HT1080 (cell line): ENCODE data around the gene FYN. TPM values are rescaled to one million over a fixed set of nuclear protein-coding genes. Genes with fewer than 3 reads are reported as not detected.
"Not testable (repeated sequence)": the region's sequence is repeated elsewhere in the genome, so short reads cannot be mapped to it uniquely, and the experiment has no call there.

ENCODE experiments used
- DNase-seq: peaks from one replicate; pipeline ENCODE4 v3.0.0-alpha.2; 2015; ENCODE audit warnings: low read depth
- polyA plus RNA-seq, 2 experiments: library from polyadenylated mRNA; depleted of rRNA; stranded (reverse); fragments of >200 nt; gene quantifications; 2 replicates each; pipeline ENCODE4 v1.2.3, GENCODE V29; 2015
- total RNA-seq: library from RNA; depleted of rRNA; stranded (reverse); fragments of >200 nt; shearing (Covaris generic); gene quantifications from 2 replicates; pipeline ENCODE4 v1.2.3, GENCODE V29; 2014; rRNA removed

FYN gene
- total RNA-seq, result 50.2 and 54.8 TPM in 2 replicates
- polyA plus RNA-seq (2015; cell fraction: cytosol; rRNA removed), result 76.1 and 85.4 TPM in 2 replicates
- polyA plus RNA-seq (2015; cell fraction: nucleus; rRNA removed), result 88.9 and 93.9 TPM in 2 replicates

- peak; percentile 95 for DNase-seq
Observed at GRCh38 chr6:111873178-111874024, at the start of gene FYN. Gene FYN, minus strand, starts transcription at chr6:111873452. Its CDS starts 153,401 bp downstream, at chr6:111720051.

- peak; percentile 20 for DNase-seq
Observed at GRCh38 chr6:111922454-111923297, 49.4 kb upstream of the FYN start.

GRCh38 chr6:111921103-111921502, 47.9 kb upstream of the FYN start:
- DNase-seq, result no peak

GRCh38 chr6:111920578-111920977, 47.3 kb upstream of the FYN start:
- DNase-seq, result no peak

DNA sequence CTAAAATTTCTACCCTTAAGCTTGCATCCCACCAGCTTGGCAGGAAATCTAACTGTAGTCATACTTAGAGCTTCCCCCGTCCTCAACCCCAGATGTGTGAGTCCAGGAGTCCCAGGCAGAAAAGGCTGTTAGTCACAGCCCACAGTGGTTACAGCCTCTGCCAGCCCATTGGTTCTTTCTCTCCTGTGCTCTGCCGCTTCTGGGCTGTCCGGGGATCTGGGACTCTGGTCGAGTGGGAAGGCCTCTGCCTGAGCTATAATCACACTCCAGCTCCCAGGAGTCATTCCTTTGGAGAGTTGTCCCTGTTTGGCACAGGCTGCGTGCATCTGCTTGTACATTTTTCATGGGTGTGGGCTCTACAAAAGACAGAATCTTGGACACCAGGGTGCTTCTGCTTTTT, 45.6 kb upstream of the FYN start:
- peak; percentile 88 for DNase-seq

- no peak for DNase-seq
Observed at GRCh38 chr6:111916747-111917146, 43.5 kb upstream of the FYN start.

DNA sequence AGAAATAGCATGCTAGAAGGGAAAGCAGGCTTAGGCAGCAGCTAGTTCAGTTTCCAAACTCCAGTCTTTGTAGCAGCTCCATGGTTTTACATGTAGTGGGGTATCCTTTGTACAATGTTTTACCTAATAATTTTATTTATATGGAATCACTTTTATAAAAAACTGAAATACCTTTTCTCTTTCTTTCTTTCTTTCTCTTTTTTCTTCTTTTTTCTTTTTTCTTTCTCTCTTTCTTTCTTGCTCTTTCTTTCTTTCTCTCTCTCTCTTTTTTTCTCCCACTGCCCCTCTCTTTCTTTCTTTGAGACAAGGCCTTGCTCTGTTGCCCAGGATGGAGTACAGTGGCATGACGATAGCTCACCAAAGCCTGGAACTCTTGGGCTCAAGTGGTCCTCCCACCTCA, 41.4 kb upstream of the FYN start:
- DNase-seq, result no peak

GRCh38 chr6:111912904-111913303, 39.7 kb upstream of the FYN start:
- no peak for DNase-seq

DNA sequence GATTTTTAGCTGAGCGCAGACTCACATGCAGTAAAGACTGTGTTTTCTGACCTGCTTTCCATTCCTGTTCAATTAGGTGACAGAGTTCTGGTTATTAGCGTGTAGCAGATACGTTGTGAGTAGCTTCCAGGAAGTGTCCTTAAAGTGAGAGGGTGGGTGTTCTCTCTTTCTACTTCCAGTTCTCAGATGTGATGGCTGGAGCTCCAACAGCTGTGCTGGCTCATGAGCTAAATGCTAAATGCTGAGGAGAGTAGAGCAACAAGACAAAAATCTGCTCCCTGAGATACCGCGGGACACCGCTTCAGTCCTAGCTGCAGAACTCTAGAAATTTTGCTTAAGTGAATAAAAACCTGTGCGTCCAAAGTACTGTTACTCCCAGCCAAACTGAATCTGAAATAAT, 38.2 kb upstream of the FYN start:
- no peak for DNase-seq

GRCh38 chr6:111909238-111909637, 36.0 kb upstream of the FYN start:
- DNase-seq, result no peak

DNA sequence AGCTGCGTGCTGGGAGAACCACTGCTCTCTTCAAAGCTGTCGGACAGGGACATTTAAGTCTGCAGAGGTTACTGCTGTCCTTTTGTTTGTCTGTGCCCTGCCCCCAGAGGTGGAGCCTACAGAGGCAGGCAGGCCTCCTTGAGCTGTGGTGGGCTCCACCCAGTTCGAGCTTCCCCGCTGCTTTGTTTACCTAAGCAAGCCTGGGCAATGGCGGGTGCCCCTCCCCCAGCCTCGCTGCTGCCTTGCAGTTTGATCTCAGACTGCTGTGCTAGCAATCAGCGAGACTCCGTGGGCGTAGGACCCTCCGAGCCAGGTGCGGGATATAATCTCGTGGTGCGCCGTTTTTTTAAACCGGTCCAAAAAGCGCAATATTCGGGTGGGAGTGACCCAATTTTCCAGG, 35.1 kb upstream of the FYN start:
- not testable (repeated sequence) for DNase-seq

GRCh38 chr6:111900735-111901134, 27.5 kb upstream of the FYN start:
- no peak for DNase-seq

DNA sequence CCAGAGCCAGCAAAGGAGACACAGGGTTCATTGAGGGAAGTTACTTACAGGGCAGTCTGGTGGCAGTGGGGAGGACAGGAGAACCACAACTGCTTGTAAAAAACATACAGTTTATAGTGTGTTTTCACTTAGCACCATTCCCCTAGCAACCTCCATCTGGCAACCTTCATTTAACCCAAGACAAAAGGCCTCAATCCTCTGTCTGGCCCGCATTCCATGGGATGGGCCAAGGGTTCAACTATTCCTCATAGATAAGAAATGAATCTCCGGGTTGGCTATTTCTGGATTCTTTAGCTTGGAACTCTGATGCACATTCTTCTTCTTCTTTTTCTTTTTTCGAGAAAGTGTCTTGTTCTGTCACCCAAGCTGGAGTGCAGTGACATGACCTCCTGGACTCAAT, 26.3 kb upstream of the FYN start:
- DNase-seq, result no peak

- no peak for DNase-seq
Observed at GRCh38 chr6:111898452-111898851, 25.2 kb upstream of the FYN start.

DNA sequence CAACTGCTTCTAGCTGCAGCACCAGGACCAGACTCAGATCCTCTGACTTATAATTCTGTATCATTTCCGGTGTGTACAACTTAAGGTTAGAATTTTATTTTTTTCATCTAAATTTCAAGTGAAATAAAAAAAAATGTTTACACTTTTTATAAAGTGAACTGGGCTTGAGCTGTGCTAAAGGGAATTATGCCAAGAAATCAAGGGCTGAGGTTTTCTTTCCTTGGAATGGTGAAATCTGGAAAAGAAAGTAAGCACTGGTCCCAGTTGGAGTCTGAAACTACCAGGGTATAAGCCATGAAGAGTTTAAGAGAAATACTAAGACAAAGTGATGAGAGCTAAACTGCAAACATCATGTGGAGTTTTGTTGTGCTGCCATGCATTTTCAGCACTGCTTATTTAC, 21.7 kb upstream of the FYN start:
- DNase-seq, result no peak

DNA sequence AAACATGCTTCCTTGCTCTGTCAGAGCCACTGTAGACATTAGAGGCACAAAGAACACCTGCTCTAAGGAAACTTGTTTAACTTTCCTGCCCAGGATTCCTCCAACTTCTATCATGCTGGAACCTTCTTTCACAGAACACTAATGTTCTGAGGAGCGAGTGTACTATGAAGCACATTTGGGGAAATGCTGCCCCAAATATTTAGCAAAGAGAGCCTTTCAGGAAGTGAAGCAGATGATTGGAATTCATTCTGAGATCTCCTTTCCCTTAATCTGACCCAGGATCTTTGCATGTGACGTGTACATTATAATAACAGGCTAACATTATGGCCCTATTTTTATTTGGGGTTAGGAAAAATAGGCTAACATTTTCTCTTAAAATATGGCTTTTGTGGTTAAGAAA, 21.0 kb upstream of the FYN start:
- peak; percentile 63 for DNase-seq

- DNase-seq, result no peak
Observed at GRCh38 chr6:111892431-111892830, 19.2 kb upstream of the FYN start.

DNA sequence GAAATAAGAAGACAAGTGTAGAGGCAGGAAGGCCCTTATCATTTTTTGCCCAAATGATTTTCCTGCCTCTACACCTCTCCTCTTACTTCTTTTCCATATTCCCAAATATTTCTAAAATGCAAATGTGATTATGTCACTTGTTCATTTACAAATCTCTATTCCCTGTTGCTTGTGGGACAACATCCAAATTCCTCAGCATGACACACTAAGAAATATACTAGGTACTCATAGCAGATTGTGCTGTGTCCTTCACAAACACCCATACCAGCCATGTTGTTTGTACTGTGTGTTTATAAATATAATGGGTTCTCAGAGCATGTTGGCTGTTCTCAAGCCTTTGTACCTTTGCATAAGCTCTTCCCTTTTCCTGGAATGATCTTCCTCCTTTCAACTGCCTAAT, 17.7 kb upstream of the FYN start:
- DNase-seq, result no peak

- DNase-seq, result no peak
Observed at GRCh38 chr6:111888928-111889695, 15.9 kb upstream of the FYN start.

- DNase-seq, result not testable (repeated sequence)
Observed at GRCh38 chr6:111886793-111887192, 13.5 kb upstream of the FYN start.

- DNase-seq, result no peak
Observed at GRCh38 chr6:111885373-111886027, 12.2 kb upstream of the FYN start.
